ENCODE measurements around the gene CYP3A7.
"Not testable (repeated sequence)": the region's sequence is repeated elsewhere in the genome, so short reads cannot be mapped to it uniquely, and the experiment has no call there.

CYP3A7 gene

GRCh38 chr7:99740573-99741440, 5.8 kb upstream of the CYP3A7 start:
- no peak for DNase-seq

GRCh38 chr7:99739699-99740572, 4.9 kb upstream of the CYP3A7 start:
- no peak for DNase-seq

GRCh38 chr7:99737726-99738125, 2.7 kb upstream of the CYP3A7 start:
- DNase-seq, result no peak

DNA sequence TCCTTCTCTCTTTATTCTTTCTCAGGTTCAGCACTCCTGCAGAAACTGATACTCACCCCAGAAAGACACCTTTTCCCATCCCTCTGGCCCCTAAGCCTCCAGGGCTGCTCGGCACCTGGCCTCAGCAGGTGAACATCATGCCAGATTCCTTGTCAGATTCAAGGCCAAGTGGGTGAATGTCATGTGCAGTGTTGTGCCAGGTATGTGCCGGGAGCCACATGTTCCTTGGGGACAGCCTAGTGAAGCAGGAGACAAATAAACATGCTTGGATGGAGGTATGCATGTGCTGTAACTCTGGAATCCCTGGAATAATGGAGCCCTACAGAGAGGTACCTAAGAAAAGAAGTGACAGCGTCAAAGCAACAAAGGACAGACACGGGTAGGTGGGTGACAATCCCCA, 1.7 kb upstream of the CYP3A7 start:
- not testable (repeated sequence) for DNase-seq

GRCh38 chr7:99733448-99733847, 1.5 kb downstream of the CYP3A7 start:
- no peak for DNase-seq

- DNase-seq, result no peak
These were observed 2.0 kb downstream of the CYP3A7 start for GRCh38 chr7:99733003-99733402.

DNA sequence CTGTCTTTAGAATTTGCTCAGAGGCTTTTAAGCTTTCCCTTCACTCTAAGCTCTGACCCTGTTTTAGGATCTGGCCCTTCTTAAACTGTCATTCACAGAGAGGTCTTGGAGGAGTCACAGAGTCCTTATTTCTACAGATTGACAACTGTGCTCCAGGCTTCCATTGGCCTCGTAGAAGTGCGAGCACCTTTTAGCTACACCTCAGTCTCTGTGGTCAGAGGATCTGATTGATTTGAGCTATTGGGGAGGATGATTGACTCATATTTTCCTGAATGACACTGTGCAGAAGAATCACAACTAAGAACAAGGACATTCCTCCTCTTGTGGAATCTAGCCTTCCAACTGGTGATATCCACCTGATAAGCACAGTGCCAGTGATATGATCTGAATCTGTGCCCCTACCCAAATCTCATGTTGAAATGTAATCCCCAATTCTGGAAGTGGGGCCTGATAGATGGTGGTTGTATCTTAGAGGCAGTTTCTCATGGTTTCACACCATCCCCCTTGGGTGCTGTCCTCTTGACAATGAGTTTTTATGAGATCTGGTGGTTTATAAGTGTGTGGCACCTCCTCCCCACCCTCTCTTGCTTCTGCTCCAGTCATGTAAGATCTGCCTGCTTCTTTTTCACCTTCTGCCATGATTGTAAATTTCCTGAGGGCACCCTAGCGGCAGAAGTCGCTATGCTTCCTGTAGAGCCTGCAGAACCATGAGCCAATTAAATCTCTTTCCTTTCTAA, 3.2 kb downstream of the CYP3A7 start:
- no peak for DNase-seq

GRCh38 chr7:99730992-99731391, 4.0 kb downstream of the CYP3A7 start:
- no peak for DNase-seq

DNA sequence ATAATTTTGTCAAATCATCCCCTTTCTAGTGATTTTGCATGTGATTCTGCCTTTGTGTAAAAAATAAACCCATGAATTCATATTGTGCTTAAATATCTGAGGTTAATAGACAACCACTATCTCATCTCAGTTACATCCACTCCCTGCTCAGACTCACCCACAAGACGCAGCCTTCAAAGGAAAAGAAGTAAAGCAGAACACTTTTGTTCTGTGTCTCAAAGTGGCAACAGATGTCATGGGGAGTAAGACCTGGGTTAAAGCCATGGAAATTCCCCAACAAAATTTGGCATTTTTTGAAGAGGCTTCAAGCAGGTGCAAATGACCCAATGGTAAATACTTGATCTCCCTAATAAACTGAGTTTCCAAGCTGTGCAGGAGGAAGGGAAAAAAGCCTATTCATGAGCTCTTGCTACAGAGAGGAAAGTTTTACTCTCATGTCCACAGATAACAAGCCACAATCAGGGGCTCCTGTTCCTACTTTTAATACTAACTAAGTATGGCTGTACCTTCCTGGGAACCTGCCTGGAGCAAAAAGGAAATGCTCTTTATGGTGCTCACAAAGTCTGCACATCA, 4.7 kb downstream of the CYP3A7 start:
- no peak for DNase-seq

- peak; percentile 32 for DNase-seq
These were observed 5.3 kb downstream of the CYP3A7 start for GRCh38 chr7:99729486-99730237.

DNA sequence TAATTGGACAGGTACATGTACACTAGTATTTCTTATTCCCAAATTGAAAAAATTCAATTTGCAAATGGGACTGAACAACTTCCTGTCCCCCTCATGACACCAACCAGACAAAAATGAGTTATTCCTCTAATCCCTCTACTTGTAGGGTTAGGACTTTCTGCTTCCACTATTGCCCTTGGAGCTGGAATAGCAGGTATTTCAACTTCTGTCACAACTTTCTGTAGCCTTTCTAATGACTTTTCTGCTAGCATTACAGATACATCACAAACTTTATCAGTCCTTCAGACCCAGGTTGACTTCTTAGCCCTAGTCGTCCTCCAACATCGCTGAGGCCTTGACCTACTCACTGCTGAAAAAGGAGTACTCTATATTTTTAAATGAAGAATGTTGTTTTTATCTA, 6.4 kb downstream of the CYP3A7 start:
- no peak for DNase-seq

DNA sequence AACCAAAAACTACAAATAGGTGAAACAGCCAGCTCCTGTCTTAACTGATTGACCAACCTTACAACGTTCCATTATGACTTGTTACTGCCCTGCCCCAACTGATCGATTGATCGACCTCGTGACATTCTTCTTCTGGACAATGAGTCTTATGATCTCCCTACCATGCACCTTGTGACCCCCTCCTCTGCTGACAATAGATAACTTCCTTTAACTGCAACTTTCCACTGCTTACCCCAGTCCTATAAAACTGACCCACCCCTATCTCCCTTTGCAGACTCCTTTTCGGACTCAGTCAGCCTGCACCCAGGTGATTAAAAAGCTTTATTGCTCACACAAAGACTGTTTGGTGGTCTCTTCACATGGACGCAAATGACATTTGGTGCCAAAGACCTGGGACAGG, 11.8 kb downstream of the CYP3A7 start:
- not testable (repeated sequence) for DNase-seq

DNA sequence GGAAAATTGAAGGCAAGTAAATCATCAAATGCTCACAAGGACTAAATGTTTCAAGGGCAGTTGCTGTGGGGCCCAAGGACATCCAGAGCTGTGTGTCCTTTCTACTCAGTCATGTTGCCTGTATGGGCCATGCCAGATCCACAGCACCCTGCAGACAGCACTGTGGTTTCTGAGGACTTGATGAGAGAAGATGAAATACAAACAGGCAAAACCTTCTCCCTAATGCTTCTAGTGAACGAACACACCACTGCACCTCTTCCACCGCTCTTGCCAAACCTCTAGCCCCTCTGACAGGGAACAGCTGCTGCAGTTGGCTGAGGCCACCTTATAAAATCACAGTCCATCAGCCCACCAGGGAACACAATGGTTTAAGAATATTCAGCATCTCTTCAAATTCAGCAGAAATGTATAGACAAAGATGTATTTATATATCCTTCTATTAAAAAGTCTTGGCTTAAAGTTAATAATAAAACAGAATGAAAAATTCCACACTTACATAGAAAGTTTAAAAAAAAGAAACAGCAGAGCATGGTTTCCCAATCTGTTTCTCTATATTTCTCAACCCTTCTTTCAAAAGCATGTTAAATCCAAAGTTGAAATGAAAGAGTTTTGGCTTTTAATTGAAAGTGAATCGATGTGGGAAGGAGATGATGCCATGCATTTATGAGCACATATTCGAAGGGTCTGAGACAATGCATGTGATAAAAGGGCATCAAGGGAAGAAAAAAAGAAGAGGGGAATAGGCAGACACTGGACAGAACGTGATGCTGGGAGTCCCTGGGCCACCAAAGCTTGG, 14.0 kb downstream of the CYP3A7 start:
- DNase-seq, result no peak

DNA sequence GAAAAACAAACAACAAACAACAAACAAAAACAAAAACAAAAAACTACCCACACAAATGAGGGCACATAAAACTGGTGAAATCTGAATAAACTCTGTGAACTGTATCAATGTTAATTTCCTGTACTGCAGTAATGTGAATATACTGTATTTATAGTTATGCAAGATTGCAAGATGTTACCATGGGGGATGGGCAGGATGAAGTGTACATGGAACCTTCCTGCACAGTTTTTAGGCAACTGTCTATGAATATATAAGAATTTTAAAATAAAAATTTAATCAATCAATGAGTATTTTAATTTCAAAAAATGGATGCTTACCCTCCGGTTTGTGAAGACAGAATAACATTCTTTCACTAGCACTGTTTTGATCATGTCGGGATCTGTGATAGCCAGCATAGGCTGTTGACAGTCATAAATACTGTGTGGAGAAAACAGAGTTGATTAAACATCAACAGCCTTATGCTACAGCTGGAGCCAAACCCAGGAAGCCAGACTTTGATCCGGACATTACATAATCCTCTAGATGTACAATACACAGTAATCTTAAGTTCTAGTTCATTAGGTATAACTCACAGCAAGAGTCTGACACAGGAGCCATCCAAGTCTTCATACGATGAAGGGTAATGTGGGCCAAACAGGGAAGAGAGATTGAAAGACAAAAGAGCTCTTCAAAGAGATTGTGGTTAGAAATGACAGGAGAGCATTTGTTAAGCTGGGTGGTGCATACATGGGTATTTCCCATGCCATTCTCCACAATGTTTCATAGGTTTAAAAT, 14.8 kb downstream of the CYP3A7 start:
- no peak for DNase-seq

DNA sequence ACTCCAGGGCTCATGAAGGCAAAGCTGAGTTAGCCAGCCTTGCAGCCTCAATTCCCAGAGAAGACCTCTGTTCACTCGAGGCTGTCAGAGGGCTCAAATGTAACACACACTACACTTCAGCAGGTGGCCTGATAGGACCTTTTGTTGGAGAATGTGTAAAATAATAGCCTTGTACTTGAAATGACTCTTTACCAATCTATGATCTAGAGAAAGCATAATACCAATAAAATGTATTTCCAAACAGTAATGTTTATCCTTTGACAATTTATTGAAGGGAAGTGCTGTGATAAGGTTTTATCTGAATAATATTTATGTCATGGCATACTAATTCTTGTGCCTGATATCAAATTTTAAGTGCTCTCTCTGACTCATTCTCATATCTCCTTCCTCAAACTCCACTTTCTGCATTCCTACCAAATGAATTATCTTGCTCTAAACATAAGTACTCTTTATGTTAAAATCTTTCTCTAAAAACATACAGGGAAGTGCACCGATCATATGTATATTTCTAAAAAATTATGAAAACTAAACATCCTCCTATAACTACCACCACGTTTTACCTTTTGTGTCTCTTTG, 20.9 kb downstream of the CYP3A7 start:
- no peak for DNase-seq

GRCh38 chr7:99709838-99710578, 25.0 kb downstream of the CYP3A7 start:
- DNase-seq, result no peak

DNA sequence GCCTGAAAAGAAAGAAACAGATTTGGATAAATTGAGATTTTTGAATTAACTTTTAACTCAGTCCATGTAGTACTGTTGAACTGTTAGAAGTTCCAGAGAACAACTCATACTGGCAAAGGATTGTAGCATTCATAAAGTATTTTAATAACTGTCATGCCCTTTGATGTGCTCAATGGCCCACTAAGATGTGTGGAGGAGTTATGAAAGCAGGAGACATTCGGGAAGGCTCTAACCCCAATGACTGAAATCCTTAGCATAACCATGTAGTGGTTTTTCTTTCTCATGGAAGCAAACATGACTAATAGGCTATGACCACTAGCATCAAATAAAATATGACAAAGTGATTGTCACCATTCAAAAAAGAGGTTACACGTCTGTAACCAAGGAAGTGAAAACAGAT, 25.7 kb downstream of the CYP3A7 start:
- no peak for DNase-seq

DNA sequence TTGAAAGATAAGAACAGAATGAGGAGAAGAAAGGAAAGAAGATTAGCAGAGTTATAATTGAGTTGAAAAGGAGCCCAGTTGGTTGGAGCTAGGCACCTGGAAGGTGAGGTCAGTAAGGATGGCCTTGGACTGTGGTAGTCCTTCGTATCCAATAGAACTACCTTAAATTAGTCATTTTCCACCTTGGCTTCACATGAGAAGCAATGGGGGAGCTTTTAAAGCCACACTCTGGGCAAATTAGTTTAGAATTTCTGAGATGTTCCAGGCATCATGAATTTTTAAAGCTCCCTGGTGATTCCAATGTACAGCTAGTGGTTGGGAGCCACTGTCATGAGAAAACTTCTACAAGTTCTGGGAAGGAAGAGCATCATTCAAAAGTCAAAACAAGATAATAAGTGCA, 27.9 kb downstream of the CYP3A7 start:
- DNase-seq, result peak; percentile 16

- DNase-seq, result no peak
These were observed 35.0 kb downstream of the CYP3A7 start for GRCh38 chr7:99699946-99700345.

All from eye (tissue), 1 donor.